M059J (cell line): ENCODE measurements around the gene CACNG1. TPM values are rescaled to one million over a fixed set of nuclear protein-coding genes. Genes with fewer than 3 reads are reported as not detected.

ENCODE experiments used
- DNase-seq: peaks from one replicate; pipeline ENCODE4 v3.0.0-alpha.2; 2012; ENCODE audit warnings: low read depth
- total RNA-seq: library from RNA; depleted of rRNA; stranded (reverse); fragments of >200 nt; shearing (Covaris generic); gene quantifications from 2 replicates; pipeline ENCODE4 v1.2.3, GENCODE V29; 2014; rRNA removed

Gene CACNG1
- not detected in 2 replicates for total RNA-seq

DNA sequence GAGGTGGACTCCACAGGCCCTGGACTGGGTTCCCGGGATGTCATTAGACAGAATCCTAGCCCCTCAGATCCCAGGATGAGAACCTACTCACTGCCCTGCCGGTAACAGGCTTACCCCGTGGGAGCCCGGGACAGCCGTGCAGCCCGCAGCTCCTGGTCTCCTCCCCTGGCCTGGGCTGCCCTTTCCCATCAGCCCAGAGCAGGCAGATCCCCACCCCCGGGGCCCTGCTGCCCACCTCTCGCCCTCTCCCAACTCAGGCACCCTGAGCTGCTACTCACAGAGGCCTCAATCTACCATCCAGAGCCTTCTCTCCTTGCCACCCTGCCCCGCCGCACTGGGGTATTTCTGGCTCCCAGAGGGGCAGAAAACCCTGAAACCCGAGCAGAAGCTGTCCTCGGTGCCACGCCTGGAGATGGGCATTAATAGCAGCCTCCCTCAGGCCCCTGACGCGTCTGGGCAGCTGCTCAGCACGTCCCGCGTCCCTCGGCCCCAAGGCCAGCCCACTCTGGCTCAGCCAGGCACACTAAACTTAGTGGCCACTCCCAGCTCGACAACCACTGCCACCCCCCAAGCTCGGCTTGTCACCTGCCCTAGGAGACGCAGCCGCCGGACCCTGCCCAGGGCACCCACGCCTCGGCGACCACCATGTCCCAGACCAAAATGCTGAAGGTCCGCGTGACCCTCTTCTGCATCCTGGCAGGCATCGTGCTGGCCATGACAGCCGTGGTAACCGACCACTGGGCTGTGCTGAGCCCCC is at the start of gene CACNG1:
CACNG1 (plus strand) TSS at position 539 of the 757 bp plus-strand sequence; CDS start at position 646, 107 bp downstream.
- DNase-seq: no peak

GRCh38 chr17:66994930-66995535 is 49.3 kb upstream of the CACNG1 start:
- no peak for DNase-seq

GRCh38 chr17:66995944-66996343 is 48.4 kb upstream of the CACNG1 start:
- DNase-seq: peak; percentile 46

GRCh38 chr17:66996926-66997325 is 47.4 kb upstream of the CACNG1 start:
- no peak for DNase-seq

DNA sequence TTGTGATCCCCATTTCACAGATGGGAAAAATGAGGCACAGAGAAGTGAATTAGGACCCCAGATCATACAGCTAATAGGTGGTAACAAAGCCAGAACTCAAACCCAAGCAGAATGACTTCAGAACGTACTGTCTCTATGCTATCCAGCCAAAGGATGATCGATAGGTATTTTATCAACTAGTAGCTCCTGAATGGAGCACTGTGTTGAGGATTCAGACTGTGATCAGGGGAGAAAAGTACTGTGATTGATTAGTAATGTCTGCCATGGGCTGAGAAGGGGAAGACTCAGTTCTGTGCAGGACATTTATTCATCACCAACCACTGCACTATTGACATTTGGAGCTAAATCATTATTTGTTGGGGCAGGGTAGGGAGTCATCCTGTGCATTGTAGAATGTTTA is 41.1 kb upstream of the CACNG1 start:
- DNase-seq: no peak

- DNase-seq: no peak
These were observed 40.2 kb upstream of the CACNG1 start for GRCh38 chr17:67004181-67004580.

DNA sequence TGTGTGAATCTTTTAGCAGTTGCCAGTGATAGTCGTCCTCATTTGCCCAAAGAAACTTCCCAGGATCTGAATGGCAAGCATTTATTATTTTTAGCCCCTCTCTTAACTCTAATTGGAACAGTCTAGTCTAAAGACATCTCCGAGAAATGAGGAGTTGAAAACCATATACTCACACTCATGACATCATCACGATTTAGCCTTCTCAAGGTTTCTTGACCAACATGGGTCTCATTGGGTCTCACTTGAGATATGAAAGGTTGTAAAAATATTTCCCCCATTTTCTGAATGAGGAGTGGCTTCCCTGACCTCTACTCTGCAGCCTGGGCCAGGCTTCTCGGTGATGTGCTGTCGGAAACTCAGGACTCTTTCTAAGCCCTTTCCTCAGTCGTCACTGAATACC is 37.1 kb upstream of the CACNG1 start:
- no peak for DNase-seq

DNA sequence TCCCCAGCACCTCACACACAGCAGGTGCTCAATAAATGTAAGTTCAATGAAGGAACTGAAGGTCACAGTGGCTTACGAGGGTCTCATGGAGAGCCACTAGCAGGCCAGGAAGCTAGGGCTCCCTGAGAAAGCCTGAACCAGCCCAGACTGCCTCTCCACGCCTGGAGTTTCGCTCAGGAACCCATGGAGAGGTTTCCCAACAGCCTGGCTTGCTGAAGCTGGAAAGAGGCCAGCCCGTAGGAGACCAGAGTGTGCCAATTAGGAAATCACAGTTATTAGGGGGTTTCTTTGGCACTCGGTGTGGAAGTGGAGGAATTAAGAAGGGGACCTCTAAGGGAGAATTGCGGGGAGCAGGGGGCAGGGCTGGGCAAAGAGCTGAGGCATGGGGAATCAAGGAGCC is 36.3 kb upstream of the CACNG1 start:
- no peak for DNase-seq

- no peak for DNase-seq
These were observed 32.7 kb upstream of the CACNG1 start for GRCh38 chr17:67011527-67012175.

GRCh38 chr17:67013891-67014290 is 30.5 kb upstream of the CACNG1 start:
- peak; percentile 53 for DNase-seq

- DNase-seq: no peak
These were observed 29.4 kb upstream of the CACNG1 start for GRCh38 chr17:67015001-67015400.

DNA sequence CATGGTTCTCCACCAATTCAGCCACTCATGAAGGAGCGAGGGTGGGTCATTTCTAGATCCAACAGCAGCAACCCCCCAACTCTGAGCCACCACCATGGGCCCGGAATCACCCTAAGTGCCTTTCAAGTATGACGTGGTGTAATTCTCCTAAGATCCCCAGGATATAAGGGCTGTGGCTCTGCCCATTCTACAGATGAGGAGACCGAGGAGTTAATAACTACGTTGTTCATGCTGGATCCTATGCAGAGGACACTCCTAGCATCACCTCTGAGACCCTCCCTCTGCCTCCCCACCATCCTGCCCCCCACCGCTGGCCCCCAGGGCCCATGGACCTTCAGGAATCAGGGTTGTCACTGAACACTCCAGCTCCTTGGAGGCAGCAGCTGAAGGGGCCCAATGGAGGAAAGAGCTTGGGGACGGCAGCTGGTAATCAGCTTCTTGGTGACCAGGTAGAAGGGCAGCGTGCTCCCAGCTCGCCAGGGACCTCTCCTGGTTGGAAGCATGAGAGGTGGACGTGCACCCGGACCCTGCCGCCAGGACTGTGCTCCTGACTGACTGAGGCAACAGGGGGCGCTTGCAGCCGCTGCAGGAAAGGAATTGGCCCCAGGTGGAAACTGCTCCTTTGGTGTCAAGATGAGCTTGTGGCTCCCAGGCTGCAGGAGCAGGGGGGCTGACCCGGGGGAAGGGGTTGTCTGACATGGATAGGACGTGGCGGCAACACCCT is 28.2 kb upstream of the CACNG1 start:
- no peak for DNase-seq

DNA sequence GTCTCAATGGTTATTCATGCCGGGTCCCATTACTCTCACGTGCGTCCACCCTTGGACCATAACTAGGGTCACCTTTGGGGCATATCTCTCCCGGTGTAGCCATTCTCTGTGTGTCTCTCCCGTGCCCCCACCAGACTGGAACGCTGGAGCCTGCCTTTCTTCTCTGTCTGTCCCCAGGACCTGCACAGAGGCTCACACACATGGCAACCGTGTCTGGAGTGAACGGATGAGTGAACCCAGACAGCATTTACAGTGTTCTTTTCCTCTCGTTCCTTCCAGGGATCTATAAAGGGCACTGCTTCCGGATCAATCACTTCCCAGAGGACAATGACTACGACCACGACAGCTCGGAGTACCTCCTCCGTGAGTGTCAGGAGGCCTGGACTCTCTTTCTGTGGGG is 26.4 kb upstream of the CACNG1 start:
- DNase-seq: no peak

DNA sequence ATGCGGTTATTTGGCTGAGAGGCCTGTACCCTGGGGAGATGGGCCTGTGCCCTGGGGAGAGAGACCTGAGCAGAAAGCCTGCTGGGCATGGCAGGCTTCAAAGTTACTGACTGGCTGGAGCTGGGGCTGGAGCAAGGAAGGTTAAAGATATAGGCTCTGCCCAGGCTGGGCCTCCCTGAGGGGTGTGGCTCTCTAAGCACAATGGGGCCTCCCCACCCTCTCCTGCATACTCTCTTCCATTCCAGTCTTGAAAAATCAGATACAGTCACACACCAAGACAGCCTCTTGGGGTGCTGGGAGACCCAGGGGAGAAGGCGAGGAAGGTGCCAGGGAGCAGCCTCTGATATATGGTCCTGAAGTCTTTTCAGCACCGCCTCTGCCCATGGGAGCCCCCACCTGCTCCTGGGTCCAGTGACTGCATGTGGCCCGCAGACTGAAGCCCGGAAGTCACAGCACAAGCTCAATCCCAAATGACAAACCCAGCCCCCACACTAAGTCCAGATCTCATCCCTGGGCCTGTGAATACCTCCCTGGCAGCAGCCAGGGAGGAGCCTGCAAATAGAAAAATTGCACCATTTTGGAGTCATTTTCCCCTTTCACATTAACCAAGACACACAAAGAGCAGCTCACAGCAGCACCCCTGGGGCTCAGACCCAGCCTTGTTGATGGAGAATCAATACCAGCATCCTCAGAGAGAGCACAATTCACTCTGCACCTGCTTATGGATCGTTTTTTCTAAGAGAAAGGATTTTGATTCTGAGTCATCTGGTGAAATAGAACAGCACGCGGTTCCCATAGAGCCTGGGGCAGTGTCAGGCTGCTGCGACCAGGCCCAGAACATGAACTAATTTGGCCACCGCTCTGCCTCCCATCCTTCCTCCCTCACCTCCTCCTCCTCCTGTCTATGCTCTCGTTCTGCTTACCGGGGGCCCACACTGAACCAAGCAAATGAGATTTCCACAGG is 25.6 kb upstream of the CACNG1 start:
- DNase-seq: no peak

- no peak for DNase-seq
These were observed 24.5 kb upstream of the CACNG1 start for GRCh38 chr17:67019809-67020208.

DNA sequence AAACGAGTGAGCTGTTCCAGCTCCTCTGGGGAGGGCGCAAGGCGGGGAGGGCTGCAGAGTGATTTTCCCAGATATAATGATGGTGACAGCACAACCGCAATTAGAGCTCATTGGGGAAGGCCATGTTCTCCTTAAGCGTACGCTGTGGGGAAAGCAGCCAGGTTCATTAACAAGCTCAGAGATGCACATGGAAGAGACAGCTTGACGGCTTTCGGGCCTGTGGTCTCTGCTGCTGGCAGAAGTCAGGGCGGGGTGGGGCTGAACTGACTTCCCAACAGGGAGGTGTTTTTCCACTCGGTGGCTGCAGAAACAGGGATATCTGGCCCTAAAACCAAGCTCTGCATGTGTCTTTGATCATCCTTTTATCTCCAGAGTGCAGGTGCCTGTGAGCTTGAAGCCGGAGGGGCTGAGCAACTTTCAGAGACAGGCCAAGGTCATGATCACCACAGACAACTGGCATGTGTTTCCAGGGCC is 24.0 kb upstream of the CACNG1 start:
- no peak for DNase-seq

DNA sequence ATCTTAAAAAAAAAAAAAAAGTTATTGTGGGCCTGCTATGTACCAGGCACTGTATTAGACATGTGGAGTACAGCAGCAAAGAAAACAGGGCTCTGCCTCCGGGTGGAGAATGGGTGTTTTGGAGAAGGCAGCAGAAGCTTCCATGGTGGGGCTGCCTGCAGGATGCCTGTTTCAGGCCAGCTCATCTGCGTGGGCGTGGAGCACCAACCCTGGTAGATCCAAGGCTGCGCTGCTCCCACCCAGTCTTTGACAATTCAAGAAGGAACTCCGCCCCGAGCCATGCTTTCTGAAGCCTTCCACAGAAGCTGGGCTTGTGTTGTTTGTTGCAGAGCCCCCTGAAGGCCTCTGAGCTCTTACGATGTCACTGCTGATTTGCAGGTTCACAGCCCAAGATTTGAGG is 23.2 kb upstream of the CACNG1 start:
- no peak for DNase-seq

DNA sequence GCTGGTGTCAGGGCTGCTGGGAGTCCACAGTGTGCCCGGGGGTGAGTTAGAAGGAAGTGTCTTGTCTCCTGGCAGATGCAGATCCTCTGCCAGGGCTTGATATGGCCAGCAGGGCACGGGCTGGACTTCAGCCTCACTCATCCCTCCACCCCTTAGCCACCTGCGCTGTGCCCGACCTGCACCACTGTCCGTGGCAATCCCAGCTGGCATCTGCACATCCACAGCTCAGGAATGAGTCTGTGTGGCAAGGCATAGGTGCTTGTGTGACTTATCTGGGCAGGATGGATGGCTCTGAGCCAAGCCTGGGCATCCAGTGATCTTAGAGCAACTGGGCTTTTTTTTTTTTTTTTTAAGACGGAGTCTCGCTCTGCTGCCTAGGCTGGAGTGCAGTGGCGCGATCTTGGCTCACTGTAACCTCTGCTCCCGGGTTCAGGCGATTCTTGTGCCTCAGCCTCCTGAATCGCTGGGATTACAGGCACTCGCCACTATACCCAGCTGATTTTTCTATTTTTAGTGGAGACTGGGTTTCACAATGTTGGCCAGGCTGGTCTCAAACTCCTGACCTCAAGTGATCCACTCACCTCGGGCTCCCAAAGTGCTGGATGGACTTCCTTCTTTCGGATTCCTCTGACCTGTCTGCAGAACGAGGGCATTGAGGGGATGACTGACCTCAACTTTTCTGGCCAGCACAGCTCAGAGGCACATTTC is 22.5 kb upstream of the CACNG1 start:
- no peak for DNase-seq

DNA sequence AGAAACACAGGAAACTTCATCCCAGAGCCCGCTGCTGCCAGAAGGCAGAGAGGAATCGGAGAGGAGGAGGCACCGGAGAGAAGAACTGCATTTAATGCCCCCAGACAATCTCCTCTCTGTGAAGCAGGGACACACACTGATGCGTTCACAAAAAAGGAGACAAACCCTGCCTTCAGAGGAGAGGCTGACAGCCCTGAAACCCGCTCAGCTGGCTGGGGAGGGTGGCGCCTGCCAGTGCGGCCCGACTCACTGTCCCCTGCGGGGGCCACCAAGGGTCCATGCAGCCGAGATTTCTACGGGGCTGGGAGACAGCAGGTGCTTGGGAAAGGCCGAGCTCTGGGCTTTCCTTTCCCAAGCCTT is 21.9 kb upstream of the CACNG1 start:
- no peak for DNase-seq

- no peak for DNase-seq
These were observed 19.6 kb upstream of the CACNG1 start for GRCh38 chr17:67024736-67025135.
